ENCODE measurements around the gene TOR4A. TPM values are rescaled to one million over a fixed set of nuclear protein-coding genes. Genes with fewer than 3 reads are reported as not detected.

TOR4A gene
- total and polyA plus RNA-seq, 2 donors from 2014 or later = 4.9 to 23.8 TPM

- TF ChIP-seq, protein P1, sequence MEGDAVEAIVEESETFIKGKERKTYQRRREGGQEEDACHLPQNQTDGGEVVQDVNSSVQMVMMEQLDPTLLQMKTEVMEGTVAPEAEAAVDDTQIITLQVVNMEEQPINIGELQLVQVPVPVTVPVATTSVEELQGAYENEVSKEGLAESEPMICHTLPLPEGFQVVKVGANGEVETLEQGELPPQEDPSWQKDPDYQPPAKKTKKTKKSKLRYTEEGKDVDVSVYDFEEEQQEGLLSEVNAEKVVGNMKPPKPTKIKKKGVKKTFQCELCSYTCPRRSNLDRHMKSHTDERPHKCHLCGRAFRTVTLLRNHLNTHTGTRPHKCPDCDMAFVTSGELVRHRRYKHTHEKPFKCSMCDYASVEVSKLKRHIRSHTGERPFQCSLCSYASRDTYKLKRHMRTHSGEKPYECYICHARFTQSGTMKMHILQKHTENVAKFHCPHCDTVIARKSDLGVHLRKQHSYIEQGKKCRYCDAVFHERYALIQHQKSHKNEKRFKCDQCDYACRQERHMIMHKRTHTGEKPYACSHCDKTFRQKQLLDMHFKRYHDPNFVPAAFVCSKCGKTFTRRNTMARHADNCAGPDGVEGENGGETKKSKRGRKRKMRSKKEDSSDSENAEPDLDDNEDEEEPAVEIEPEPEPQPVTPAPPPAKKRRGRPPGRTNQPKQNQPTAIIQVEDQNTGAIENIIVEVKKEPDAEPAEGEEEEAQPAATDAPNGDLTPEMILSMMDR (IDR thresholded peaks at IDR 0.05; ENCODE audit: borderline replicate concordance, extremely low read depth, insufficient read depth) = no peak
- peaks cover 0 to 23% (median 11%) of the 10 kb centered on the region in 3 donors for H3K4me1 ChIP-seq (ENCODE audit: control insufficient read depth in 2 of 3, insufficient read depth in 2 of 3, low read depth in 1 of 3, low read length in 3 of 3)
- H3K36me3 ChIP-seq (ENCODE audit: control insufficient read depth in 2 of 3, insufficient read depth in 3 of 3, low read length in 3 of 3) = peaks cover 2 to 13% (median 6%) of the 10 kb centered on the region in 3 donors
- H3K4me3 ChIP-seq (ENCODE audit: low read length in 3 of 3) = peak overlapping the region; percentile 24 to 64 (median 41)
- H3K27ac ChIP-seq (ENCODE audit: low read depth in 2 of 2, low read length in 2 of 2) = peak overlapping the region; percentile 91 to 98
- H3K27me3 ChIP-seq (ENCODE audit: control insufficient read depth, insufficient read depth, low read length) = no peaks in the 10 kb centered on the region
- H3K9ac ChIP-seq (ENCODE audit: low read length in 3 of 3) = peak overlapping the region in 1 of 3 donors; percentile 73
- FAIRE-seq (no peak), DNase-seq (peak; percentile 73 to 96 (median 86))
- intact Hi-C loops (cut with DNase I) = no loop called here
- no peaks in the 10 kb centered on the region for H3K9me3 ChIP-seq (ENCODE audit: control insufficient read depth in 2 of 3, insufficient read depth in 1 of 3, low read length in 3 of 3)
Observed at GRCh38 chr9:137240318-137240840, 37.1 kb upstream of the TOR4A start.

DNA sequence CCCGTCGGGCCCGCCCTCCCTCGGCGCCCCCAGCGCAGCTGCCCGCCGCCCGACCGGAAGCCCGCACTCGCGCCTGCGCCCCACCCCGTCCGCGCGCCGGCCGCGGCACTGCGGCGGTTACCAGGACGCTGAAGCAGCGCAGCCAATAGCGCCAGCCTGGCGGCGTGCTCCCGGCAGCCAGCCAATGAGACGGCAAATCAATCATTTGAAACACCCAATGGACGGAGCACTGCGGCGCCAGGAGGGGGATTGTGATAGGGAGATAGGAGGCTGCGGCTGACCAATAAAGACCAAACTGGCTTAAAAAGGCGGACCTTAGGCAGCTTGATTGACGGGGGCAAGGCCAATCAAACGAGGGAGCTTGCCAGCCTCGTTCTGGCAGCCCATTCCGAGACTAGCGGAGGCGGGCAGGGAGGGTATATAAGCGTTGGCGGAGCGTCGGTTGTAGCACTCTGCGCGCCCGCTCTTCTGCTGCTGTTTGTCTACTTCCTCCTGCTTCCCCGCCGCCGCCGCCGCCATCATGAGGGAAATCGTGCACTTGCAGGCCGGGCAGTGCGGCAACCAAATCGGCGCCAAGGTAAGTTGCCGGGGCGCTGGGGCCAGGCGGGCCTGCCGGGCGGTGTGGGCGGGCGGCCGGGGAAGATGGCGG lies 36.6 kb upstream of the TOR4A start, which contains the start of gene TUBB4B:
TSS of gene TUBB4B (plus strand) at position 447 of the 649 bp plus-strand sequence. CDS start at position 521, 74 bp downstream.
- DNase-seq (peak; percentile 99 to 100 (median 100)), FAIRE-seq (peak; percentile 99)
- Histone ChIP-seq H3K27ac (ENCODE audit: low read depth in 2 of 2, low read length in 2 of 2) (peak within 1 kb of the TSS; percentile 91 to 98), H3K9me3 (ENCODE audit: control insufficient read depth in 2 of 3, insufficient read depth in 1 of 3, low read length in 3 of 3) (no peaks in the 10 kb centered on the region), H3K9ac (ENCODE audit: low read length in 3 of 3) (peak within 1 kb of the TSS; percentile 22 to 77 (median 73)), H3K36me3 (ENCODE audit: control insufficient read depth in 2 of 3, insufficient read depth in 3 of 3, low read length in 3 of 3) (peaks cover 2 to 13% (median 6%) of the 10 kb centered on the region in 3 donors), H3K4me1 (ENCODE audit: control insufficient read depth in 2 of 3, insufficient read depth in 2 of 3, low read depth in 1 of 3, low read length in 3 of 3) (peaks cover 0 to 23% (median 11%) of the 10 kb centered on the region in 3 donors), H3K27me3 (ENCODE audit: control insufficient read depth, insufficient read depth, low read length) (no peaks in the 10 kb centered on the region), H3K4me3 (ENCODE audit: low read length in 3 of 3) (peak within 1 kb of the TSS; percentile 48 to 76 (median 70))
- intact Hi-C loops (cut with DNase I) = no loop called here
- TF ChIP-seq, protein P1 (IDR thresholded peaks at IDR 0.05; ENCODE audit: borderline replicate concordance, extremely low read depth, insufficient read depth) = no peak

GRCh38 chr9:137241490-137242268 lies 35.8 kb upstream of the TOR4A start:
- H3K36me3 ChIP-seq (ENCODE audit: control insufficient read depth in 2 of 3, insufficient read depth in 3 of 3, low read length in 3 of 3) = peaks cover 2 to 13% (median 6%) of the 10 kb centered on the region in 3 donors
- intact Hi-C loops (cut with DNase I) = no loop called here
- H3K9ac ChIP-seq (ENCODE audit: low read length in 3 of 3) = peak overlapping the region; percentile 22 to 77 (median 71)
- no peak for FAIRE-seq
- peak in 1 of 5 donors; percentile 90 for DNase-seq
- H3K27ac ChIP-seq (ENCODE audit: low read depth in 2 of 2, low read length in 2 of 2) = peak overlapping the region; percentile 83 to 90
- H3K9me3 ChIP-seq (ENCODE audit: control insufficient read depth in 2 of 3, insufficient read depth in 1 of 3, low read length in 3 of 3) = no peaks in the 10 kb centered on the region
- peak overlapping the region; percentile 48 to 76 (median 70) for H3K4me3 ChIP-seq (ENCODE audit: low read length in 3 of 3)
- TF ChIP-seq, protein P1 (IDR thresholded peaks at IDR 0.05; ENCODE audit: borderline replicate concordance, extremely low read depth, insufficient read depth) = no peak
- H3K4me1 ChIP-seq (ENCODE audit: control insufficient read depth in 2 of 3, insufficient read depth in 2 of 3, low read depth in 1 of 3, low read length in 3 of 3) = peaks cover 0 to 19% (median 11%) of the 10 kb centered on the region in 3 donors
- H3K27me3 ChIP-seq (ENCODE audit: control insufficient read depth, insufficient read depth, low read length) = no peaks in the 10 kb centered on the region
